Adipocyte (in vitro differentiated cells): ENCODE results near the gene COL26A1.
A peak's percentile ranks its signal among the peaks of the same experiment; 100 is the strongest.

Experiments
- DNase-seq: peaks from one replicate; pipeline ENCODE4 v3.0.0-alpha.2; 2015; ENCODE audit warnings: low read depth
- H3K27me3 ChIP-seq: replicated peaks from 2 replicates; pipeline ENCODE4 v1.7.0; 2013; ENCODE audit warnings: mild to moderate bottlenecking, low read length, moderate library complexity; ENCODE audit not compliant: control insufficient read depth, insufficient read depth
- H3K36me3 ChIP-seq: 2 replicates; pipeline ENCODE4 v1.7.0; 2013; ENCODE audit warnings: low read length, mild to moderate bottlenecking, moderate library complexity; ENCODE audit not compliant: control insufficient read depth, insufficient read depth, severe bottlenecking
- H3K4me1 ChIP-seq: 2 replicates; pipeline ENCODE4 v1.7.0; 2013; ENCODE audit warnings: mild to moderate bottlenecking, low read length, moderate library complexity; ENCODE audit not compliant: control insufficient read depth, insufficient read depth
- H3K4me3 ChIP-seq: 2 replicates; pipeline ENCODE4 v1.7.0; 2013; ENCODE audit warnings: mild to moderate bottlenecking, low read length, moderate library complexity
- H3K9ac ChIP-seq: 2 replicates; pipeline ENCODE4 v1.7.0; 2013; ENCODE audit warnings: mild to moderate bottlenecking, low read length, moderate library complexity
- H3K9me3 ChIP-seq: 2 replicates; pipeline ENCODE4 v1.7.0; 2013; ENCODE audit warnings: mild to moderate bottlenecking, low read length, moderate library complexity; ENCODE audit not compliant: control insufficient read depth

COL26A1 gene

GRCh38 chr7:101374990-101375389, 12.3 kb downstream of the COL26A1 start:
- no peaks in the 10 kb centered on the region for H3K9me3 ChIP-seq
- H3K27me3 ChIP-seq = peaks cover 70% of the 10 kb centered on the region
- no peaks in the 10 kb centered on the region for H3K36me3 ChIP-seq
- DNase-seq = no peak
- H3K4me3 ChIP-seq = no peak overlapping the region
- H3K9ac ChIP-seq = no peak overlapping the region
- peaks cover 8% of the 10 kb centered on the region for H3K4me1 ChIP-seq

GRCh38 chr7:101376601-101377000, 13.9 kb downstream of the COL26A1 start:
- Histone ChIP-seq H3K9me3 (peaks cover 10% of the 10 kb centered on the region), H3K4me3 (no peak overlapping the region), H3K9ac (no peak overlapping the region), H3K27me3 (peaks cover 73% of the 10 kb centered on the region), H3K36me3 (no peaks in the 10 kb centered on the region), H3K4me1 (peaks cover 8% of the 10 kb centered on the region)
- no peak for DNase-seq

GRCh38 chr7:101377189-101377736, 14.6 kb downstream of the COL26A1 start:
- Histone ChIP-seq H3K36me3 (no peaks in the 10 kb centered on the region), H3K9ac (no peak overlapping the region), H3K4me3 (no peak overlapping the region), H3K9me3 (peaks cover 17% of the 10 kb centered on the region), H3K4me1 (peaks cover 8% of the 10 kb centered on the region), H3K27me3 (peaks cover 69% of the 10 kb centered on the region)
- DNase-seq = peak; percentile 28

GRCh38 chr7:101378751-101379174, 16.1 kb downstream of the COL26A1 start:
- Histone ChIP-seq H3K9ac (no peak overlapping the region), H3K36me3 (no peaks in the 10 kb centered on the region), H3K27me3 (peaks cover 54% of the 10 kb centered on the region), H3K9me3 (peaks cover 18% of the 10 kb centered on the region), H3K4me3 (no peak overlapping the region), H3K4me1 (peaks cover 8% of the 10 kb centered on the region)
- peak; percentile 45 for DNase-seq

GRCh38 chr7:101379302-101379701, 16.6 kb downstream of the COL26A1 start:
- H3K9ac ChIP-seq = no peak overlapping the region
- peaks cover 48% of the 10 kb centered on the region for H3K27me3 ChIP-seq
- no peak overlapping the region for H3K4me3 ChIP-seq
- no peak for DNase-seq
- H3K9me3 ChIP-seq = peaks cover 18% of the 10 kb centered on the region
- no peaks in the 10 kb centered on the region for H3K36me3 ChIP-seq
- peaks cover 8% of the 10 kb centered on the region for H3K4me1 ChIP-seq

GRCh38 chr7:101381549-101382111, 19.0 kb downstream of the COL26A1 start:
- H3K9me3 ChIP-seq = peaks cover 18% of the 10 kb centered on the region
- peaks cover 8% of the 10 kb centered on the region for H3K4me1 ChIP-seq
- H3K9ac ChIP-seq = no peak overlapping the region
- no peak for DNase-seq
- no peaks in the 10 kb centered on the region for H3K36me3 ChIP-seq
- no peak overlapping the region for H3K4me3 ChIP-seq
- peaks cover 38% of the 10 kb centered on the region for H3K27me3 ChIP-seq

GRCh38 chr7:101382937-101383336, 20.3 kb downstream of the COL26A1 start:
- peaks cover 18% of the 10 kb centered on the region for H3K9me3 ChIP-seq
- peaks cover 12% of the 10 kb centered on the region for H3K4me1 ChIP-seq
- no peak overlapping the region for H3K9ac ChIP-seq
- no peaks in the 10 kb centered on the region for H3K36me3 ChIP-seq
- H3K27me3 ChIP-seq = peaks cover 35% of the 10 kb centered on the region
- no peak for DNase-seq
- no peak overlapping the region for H3K4me3 ChIP-seq

- Histone ChIP-seq H3K36me3 (no peaks in the 10 kb centered on the region), H3K4me1 (peaks cover 10% of the 10 kb centered on the region), H3K4me3 (no peak overlapping the region), H3K9me3 (peaks cover 12% of the 10 kb centered on the region), H3K27me3 (peaks cover 25% of the 10 kb centered on the region), H3K9ac (no peak overlapping the region)
- no peak for DNase-seq
Measured at GRCh38 chr7:101386177-101386557, 23.5 kb downstream of the COL26A1 start.

- DNase-seq = peak; percentile 53
- peaks cover 7% of the 10 kb centered on the region for H3K9me3 ChIP-seq
- no peaks in the 10 kb centered on the region for H3K36me3 ChIP-seq
- H3K4me1 ChIP-seq = peaks cover 10% of the 10 kb centered on the region
- H3K4me3 ChIP-seq = peak overlapping the region; percentile 38
- no peak overlapping the region for H3K9ac ChIP-seq
- peaks cover 20% of the 10 kb centered on the region for H3K27me3 ChIP-seq
Measured at GRCh38 chr7:101386558-101387231, 24.0 kb downstream of the COL26A1 start.

GRCh38 chr7:101390901-101391301, 28.2 kb downstream of the COL26A1 start:
- no peaks in the 10 kb centered on the region for H3K36me3 ChIP-seq
- no peak overlapping the region for H3K9ac ChIP-seq
- H3K4me3 ChIP-seq = no peak overlapping the region
- H3K27me3 ChIP-seq = peaks cover 40% of the 10 kb centered on the region
- H3K9me3 ChIP-seq = no peaks in the 10 kb centered on the region
- no peak for DNase-seq
- peaks cover 10% of the 10 kb centered on the region for H3K4me1 ChIP-seq

- Histone ChIP-seq H3K4me1 (peaks cover 6% of the 10 kb centered on the region), H3K27me3 (peaks cover 41% of the 10 kb centered on the region), H3K4me3 (no peak overlapping the region), H3K9ac (no peak overlapping the region), H3K36me3 (no peaks in the 10 kb centered on the region), H3K9me3 (no peaks in the 10 kb centered on the region)
- no peak for DNase-seq
Measured at GRCh38 chr7:101391991-101392390, 29.3 kb downstream of the COL26A1 start.
